H1 (cell line): Measurements from ENCODE around the gene ZSWIM9.

Experiments
- ATF3 ChIP-seq: IDR thresholded peaks from 2 replicates; pipeline ENCODE4 v1.6.1; 2011; ENCODE audit warnings: low read depth, mild to moderate bottlenecking, low read length; ENCODE audit not compliant: insufficient read depth
- CBX5 ChIP-seq: fragments of 300-800, 300-1000 bp; sonication (generic); IDR thresholded peaks from 2 replicates; pipeline ENCODE4 v1.7.1; 2016; ENCODE audit warnings: antibody characterized with exemption, low read length, low read depth
- CHD1 ChIP-seq: IDR thresholded peaks from 2 replicates; pipeline ENCODE4 v1.6.1; 2012; ENCODE audit warnings: low read depth, low read length, improper control_type of control experiment
- CTCF ChIP-seq, 3 experiments: IDR thresholded peaks; 1 replicate in 2 of 3; 2 replicates in 1 of 3; pipeline versions ENCODE4 v1.5.1 to v1.6.1; 2011; ENCODE audit warnings: low read length in 3 of 3, mild to moderate bottlenecking in 3 of 3, inconsistent platforms in 2 of 3, low read depth in 1 of 3, moderate library complexity in 1 of 3; ENCODE audit not compliant: insufficient read depth in 1 of 3; ENCODE audit errors: control extremely low read depth in 1 of 3
- EP300 ChIP-seq, 2 experiments: IDR thresholded peaks; 1 replicate in 1 of 2; 2 replicates in 1 of 2; pipeline ENCODE4 v1.6.1; 2011 to 2012; ENCODE audit warnings: low read depth in 2 of 2, low read length in 2 of 2, mild to moderate bottlenecking in 2 of 2, borderline replicate concordance in 1 of 2, inconsistent platforms in 1 of 2, moderate library complexity in 1 of 2
- EZH2 ChIP-seq: fragments of 200-600 bp; sonication (generic); IDR thresholded peaks from 2 replicates; pipeline ENCODE4 v1.7.1; 2012; ENCODE audit warnings: low read depth, mild to moderate bottlenecking, moderate library complexity, low read length, inconsistent platforms; ENCODE audit not compliant: severe bottlenecking
- KDM1A ChIP-seq: fragments of 200-600, 300-600 bp; sonication (generic); IDR thresholded peaks from 2 replicates; pipeline ENCODE4 v1.7.1; 2016; ENCODE audit warnings: mild to moderate bottlenecking, low read length, borderline replicate concordance
- RXRA ChIP-seq: IDR thresholded peaks from 2 replicates; pipeline ENCODE4 v1.6.1; 2011; ENCODE audit warnings: low read depth, mild to moderate bottlenecking, low read length, moderate library complexity; ENCODE audit not compliant: insufficient read depth
- TBP ChIP-seq: IDR thresholded peaks from 2 replicates; pipeline ENCODE4 v1.6.1; 2011; ENCODE audit warnings: low read depth, low read length, improper control_type of control experiment
- TEAD4 ChIP-seq: IDR thresholded peaks from 2 replicates; pipeline ENCODE4 v1.6.1; 2012; ENCODE audit warnings: low read depth, low read length, inconsistent platforms, mixed read lengths
- YY1 ChIP-seq: IDR thresholded peaks from 2 replicates; pipeline ENCODE4 v1.6.1; 2011; ENCODE audit warnings: low read depth, mild to moderate bottlenecking, low read length

- TF ChIP-seq CHD1, result no peak
- TF ChIP-seq CTCF (IDR thresholded peaks at IDR 0.05; ENCODE audit: control extremely low read depth in 1 of 3, insufficient read depth in 1 of 3, low read depth in 1 of 3, low read length in 3 of 3), result no peak
- TF ChIP-seq EP300 (IDR thresholded peaks at IDR 0.05; ENCODE audit: borderline replicate concordance in 1 of 2, low read depth in 2 of 2, low read length in 2 of 2), result no peak
- TF ChIP-seq CBX5, result no peak
- no peak for TF ChIP-seq YY1
- TF ChIP-seq TBP, result no peak
- no peak for TF ChIP-seq RXRA
- no peak for TF ChIP-seq ATF3
- no peak for TF ChIP-seq EZH2
- TF ChIP-seq TEAD4, result no peak
- no peak for TF ChIP-seq KDM1A
Measured at GRCh38 chr19:48218997-48219396, 48.5 kb downstream of the ZSWIM9 start.
